ENCODE data around the gene YBX2.
"Not testable (repeated sequence)": the region's sequence is repeated elsewhere in the genome, so short reads cannot be mapped to it uniquely, and the experiment has no call there.

Gene YBX2

DNA sequence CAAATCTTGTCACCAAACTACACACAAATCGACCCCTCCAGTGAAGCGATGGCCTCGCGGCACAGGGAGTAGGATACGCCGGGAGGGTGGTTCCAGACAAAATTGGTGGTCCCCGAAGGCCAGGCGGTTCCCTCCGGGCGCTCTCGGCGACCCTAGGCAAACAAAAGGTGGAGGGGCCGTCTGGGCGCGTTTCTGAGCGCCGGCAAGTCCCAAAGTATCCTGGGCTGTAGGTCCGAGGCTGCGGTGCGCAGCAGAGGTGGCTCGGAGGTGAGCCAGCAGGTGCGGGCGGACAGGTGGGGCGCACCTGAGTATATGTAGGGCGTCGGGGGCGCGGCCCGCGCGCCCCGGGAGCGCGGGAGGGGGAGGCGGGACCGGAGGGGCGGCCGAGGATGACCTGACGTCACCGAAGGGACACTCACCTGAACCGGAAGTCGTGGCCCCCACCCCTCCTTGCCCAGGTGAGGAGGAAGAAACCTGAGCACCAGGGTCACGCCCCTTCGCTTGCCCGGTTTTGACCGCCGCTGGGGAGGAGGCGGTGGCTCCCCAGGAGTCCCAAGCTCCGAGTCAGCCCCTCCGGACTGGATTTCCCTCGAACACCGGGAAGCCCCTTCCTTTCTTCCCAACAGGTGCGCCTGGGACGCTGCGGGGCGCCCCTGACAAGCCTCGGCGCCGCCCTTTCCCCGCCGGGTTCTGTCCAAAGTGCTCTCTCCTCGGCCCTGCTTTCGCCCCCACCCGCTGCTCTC, 32.1 kb downstream of the YBX2 start, which contains the start of gene CLDN7:
TSS of gene CLDN7 (minus strand) at position 287 of the 743 bp plus-strand sequence. CDS start 435 bp downstream, outside the sequence.
- no peak for FAIRE-seq

DNA sequence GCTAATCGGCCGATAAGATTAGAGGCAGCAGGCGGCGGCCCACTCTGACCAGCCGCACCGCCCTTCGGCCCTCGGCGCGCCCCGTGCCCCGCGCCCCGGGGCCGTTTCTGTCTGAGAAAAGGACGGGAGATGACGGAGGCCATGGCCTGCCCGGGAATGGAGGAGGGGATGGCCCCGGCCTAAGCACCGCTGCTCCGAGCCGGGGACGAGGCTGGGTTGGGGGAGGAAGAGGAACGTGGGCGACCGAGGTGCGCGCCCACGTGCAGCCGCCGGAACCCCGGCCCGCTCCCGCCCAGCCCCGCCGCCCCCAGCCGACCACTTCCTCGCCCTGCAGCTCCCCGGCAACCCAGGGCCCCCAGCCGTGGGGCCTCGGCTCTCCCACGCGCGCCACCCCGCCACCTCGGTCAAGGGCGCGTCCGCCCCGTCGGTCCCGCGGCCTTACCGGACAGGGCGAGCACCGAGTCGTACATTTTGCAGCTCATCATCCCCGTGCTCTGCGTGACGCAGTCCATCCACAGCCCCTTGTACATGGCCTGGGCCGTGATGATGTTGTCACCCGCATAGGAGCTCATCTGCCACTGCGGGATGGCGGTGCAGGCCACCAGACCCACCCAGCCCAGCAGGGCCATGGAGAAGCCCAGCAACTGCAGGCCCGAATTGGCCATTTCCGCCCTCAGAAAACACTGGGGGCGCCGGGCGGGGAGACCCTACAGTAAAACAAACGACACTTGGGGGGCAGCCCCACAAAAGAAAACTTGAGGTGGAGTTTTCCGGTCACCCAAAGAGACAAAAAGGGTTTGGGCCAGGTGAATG, 32.9 kb downstream of the YBX2 start:
- no peak for FAIRE-seq

DNA sequence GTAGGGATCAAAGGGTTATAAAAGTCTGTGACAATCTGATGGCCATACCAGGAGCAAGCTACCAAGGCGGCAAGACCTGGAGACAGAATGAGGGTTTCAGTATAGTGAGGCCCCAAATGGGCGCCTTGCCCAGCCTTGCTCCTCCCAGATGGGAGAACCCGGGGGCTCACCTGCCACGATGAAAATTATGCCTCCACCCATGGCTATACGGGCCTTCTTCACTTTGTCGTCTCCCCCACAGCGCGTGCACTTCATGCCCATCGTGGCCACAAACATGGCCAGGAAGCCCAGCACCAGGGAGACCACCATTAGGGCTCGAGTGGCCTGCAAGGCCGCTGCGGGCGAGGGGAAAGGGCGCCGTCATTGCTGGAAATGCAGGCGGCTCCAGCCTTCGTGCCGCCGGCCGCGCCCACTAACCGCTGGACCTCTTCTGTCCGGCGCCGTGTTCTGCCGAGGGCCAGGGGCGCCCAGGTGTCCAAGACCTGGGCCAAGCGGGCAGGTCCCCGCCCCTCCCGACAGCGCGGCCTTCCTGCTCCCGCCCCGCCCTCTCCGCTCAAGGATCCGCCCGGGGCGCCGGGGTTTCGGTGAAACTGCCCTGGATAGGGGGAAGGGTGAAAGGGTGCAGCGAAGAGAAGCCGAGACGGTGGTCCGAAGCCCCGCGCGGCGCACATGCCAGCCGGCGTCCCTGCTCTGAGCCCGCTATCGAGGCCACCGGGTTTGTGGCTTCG, 33.6 kb downstream of the YBX2 start:
- FAIRE-seq = no peak

DNA sequence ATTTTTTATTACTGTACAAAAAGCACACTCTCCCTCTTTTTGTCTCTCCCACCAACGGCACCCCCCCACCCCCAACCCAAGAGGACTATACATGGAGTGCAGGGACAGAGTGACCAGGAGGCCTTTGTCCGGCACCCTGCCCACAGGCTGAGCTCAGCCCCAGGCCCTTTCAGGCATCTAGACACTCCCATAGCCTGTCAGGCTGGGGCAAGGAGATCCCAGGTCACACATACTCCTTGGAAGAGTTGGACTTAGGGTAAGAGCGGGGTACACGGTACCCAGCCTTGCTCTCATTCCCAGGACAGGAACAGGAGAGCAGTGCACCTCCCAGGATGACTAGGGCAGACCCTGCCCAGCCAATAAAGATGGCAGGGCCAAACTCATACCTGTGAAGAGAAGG, 34.3 kb downstream of the YBX2 start:
- no peak for FAIRE-seq

DNA sequence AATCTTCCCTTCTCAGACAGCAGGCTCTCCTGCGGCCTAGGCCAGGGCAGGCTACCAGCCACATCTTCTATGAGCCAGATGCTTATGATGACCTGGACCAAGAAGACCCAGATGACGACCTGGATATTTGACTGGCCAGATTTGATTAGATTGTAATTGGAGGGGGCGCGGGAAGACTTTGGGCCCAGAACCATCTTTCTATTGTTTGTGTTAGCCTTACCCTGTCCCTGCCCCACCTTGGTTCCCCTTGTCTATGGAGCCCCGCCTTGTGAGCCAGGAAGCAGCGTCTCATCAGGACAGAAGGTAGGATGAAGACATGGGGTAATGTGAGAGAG, 34.9 kb downstream of the YBX2 start:
- no peak for FAIRE-seq

DNA sequence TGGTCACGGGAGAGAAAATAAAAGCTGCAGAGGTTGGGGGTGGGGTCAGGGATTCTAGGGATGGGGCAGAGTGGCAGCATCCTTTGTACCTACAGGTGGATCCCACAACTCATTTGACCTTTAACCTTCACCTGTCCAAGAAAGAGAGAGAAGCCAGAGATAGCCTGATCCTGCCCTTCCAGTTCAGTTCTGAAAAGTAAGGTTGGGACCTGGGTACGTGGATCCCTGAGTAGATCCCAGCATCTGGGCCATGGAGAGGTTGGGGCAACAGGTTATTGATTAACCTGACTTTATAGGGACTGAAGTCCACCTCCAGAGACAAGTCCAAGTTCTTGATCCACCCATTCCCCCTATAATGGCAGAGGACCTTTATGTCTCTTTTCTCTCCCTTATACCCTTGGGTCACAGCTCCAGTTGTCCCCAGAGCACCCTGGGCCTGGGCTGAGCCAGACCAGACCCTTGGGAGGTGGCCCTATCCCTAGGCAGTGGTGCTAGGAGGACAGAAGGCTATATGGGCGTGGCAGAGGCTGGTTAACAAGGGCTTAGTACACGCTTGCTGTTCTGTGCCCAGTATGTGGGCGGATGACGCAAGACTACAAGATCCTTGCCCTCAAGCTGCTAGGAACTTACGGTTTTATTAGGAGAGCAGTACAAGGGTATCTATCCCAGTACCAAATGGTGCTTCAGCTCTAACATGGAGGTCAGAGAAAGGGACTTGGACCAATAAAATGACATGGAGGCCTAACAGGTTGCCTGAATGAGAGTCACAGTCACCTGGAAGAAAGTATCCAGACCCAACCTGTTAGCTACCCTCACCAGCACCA, 35.5 kb downstream of the YBX2 start:
- no peak for FAIRE-seq

DNA sequence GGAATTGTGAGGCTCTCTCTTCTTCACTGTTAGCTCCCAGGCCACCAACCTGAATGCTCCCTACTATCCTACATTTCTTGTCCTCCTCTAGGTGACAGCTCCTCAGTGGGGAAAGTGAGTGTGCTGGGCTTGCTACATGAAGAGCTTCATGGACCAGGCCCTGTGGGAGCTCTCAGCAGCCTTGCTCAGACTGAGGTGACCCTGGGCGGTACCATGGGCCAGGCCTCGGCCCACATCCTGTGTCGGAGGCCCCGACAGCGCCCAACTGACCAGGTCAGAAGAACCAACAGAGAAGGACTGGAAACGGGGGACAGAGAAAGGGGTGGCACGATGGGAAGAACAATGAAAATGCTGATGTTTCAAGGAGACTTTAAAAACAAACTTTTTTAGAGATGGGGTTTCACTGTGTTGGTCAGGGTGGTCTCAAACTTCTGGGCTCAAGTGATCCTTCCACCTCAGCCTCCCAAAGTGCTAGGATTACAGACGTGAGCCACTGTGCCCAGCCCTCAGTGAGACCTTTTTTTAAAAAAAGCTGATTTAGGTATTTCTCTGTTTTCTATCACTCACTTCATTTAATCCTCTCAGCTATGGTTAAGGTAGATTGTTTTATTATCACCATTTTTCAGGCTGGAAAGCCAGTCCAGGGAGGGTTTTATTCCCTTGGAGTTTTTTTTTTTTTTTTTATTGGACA, 37.5 kb downstream of the YBX2 start:
- FAIRE-seq = no peak

DNA sequence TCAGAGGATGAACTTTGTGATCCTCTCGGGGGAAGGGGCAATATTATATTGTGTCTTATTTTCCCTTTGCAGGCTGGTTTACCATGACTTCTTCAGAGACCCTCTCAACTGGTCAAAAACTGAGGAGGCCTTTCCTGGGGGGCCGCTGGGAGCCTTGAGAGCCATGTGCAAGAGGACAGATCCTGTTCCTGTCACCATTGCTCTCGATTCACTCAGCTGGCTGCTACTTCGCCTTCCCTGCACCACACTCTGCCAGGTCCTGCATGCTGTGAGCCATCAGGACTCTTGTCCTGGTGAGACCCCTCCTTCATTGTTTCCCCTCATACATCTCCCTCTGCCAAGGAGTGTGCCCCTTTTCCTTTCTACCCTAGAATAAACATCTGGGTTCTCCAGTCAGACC, 39.9 kb downstream of the YBX2 start:
- FAIRE-seq = no peak

DNA sequence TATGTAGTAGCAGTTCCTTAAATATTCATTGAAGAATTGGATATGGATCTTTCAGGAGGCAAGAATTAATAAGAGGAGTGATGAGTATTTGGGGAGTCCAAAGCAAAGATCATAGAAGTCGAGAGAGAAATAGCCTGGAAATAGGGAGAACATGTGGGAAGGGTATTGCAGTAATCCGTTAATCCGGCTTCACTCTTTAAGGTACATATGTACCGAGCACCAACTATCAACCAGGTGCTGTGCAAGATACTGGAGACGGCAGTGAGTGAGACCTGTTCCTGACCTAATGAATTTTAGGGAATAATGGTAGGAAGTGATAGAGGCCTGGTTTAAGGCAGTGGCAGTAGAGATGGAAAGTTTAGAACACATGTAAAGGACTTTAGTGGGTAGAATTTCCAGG, 41.4 kb downstream of the YBX2 start:
- FAIRE-seq = no peak

DNA sequence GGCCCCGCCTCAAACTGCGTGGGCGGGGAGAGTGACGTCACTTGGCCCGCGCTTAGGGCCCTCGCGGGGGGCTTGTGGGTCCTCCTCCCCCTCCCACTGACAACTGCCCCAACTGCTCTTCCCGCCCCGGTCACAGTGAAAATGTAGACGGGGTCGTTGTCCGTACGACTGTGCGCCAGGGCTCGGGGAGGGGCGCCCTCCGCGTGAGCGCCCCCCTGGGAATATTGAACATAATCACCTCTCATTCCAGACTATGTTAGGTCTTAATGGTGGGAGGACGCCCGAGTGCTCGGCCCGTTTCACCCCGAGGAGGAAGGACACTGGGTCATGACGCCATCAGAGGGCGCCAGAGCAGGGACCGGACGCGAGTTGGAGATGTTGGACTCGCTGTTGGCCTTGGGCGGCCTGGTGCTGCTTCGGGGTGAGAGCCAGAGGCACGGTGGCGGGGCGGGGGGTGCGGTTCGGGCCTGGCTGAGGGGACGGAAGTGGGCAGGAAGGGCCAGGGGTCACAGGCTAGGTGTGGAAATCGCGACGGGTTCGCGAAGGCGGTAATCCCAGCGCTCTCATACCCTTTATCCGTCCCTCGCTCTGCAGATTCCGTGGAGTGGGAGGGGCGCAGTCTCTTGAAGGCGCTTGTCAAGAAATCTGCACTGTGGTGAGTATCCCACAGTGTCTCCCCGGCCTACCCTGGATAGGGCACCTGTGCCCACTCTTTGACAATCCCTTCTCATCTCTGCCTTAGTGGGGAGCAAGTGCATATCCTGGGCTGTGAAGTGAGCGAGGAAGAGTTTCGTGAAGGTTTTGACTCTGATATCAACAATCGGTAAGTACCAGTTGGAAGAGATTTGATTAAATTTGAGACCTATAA, 42.0 kb downstream of the YBX2 start, which contains the start of gene ELP5:
TSS of gene ELP5 (plus strand) at position 40 of the 868 bp plus-strand sequence. CDS start at position 376, 336 bp downstream.
- no peak for FAIRE-seq

DNA sequence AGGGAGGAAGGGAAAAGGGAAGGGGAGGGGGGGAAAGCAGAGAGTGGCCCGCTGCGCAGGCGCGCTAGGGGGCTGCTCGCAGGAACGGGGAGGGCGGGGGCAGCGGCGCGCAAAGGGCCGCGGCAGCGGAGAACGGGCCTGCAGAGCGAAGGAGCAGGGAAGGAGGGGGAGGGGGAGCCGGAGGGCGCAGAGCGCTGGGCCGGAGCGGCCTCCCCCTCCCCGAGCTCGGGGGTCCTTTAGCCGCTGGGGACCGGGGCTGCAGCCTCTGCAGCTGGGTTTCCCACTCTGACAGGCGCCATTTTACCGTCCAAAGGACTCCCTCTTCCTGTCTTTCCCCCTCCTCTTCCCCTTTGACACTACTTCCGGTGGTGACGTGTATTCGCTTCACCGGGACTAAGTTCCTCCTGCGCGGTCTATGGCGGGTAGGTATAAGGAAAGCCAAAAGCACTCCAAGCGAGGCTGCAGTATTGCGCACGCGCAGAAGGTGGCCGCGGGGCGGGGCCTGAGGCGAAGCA, 42.7 kb downstream of the YBX2 start, which contains the start of gene CTDNEP1:
TSS of gene CTDNEP1 (minus strand) at position 74 of the 515 bp plus-strand sequence. CDS start 438 bp downstream, outside the sequence.
- peak; percentile 95 for FAIRE-seq

DNA sequence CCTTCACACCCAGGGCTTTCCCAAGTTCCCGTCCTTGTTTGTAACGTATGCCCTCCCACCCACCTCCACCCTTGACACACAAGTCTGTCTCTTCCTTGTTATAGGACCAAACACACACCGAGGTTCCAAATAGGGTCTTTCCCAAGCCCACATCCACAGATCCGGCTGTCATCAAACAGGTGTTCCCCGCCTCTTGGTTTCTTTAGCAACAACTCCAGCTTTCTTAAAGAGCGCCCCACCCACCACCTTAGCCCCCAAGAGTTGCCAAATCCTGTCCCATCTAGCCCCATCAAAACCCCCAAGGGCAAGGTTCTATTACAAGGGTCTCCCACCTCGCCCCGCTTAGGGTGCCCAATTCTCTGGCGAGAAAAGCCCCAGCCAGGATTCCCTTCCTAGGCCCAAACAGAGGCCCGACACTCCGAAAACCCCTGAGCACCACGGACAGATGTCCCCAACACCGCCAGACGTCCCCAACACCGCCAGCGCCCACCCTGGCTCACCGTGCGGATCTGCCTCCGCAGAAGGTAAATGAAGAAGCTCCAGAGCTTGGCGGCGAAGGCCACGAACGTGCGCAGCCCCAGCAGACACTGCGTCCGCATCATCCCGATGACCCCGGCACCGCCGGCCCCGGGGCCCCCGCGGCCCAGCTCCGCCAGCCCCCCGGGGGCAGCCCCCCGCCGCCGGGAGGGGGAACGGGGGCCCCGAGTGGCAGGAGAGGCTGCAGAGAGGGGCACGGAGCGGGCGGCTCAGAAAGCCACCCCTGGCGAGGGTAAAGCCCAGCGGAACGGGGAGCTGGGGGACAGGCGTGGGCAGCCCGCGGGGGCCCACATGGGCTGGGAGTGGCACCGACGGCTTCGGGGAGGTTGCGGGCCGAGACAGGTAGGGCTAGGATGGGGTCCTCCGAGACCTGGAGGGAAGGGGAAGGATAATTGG, 43.5 kb downstream of the YBX2 start:
- FAIRE-seq = no peak

DNA sequence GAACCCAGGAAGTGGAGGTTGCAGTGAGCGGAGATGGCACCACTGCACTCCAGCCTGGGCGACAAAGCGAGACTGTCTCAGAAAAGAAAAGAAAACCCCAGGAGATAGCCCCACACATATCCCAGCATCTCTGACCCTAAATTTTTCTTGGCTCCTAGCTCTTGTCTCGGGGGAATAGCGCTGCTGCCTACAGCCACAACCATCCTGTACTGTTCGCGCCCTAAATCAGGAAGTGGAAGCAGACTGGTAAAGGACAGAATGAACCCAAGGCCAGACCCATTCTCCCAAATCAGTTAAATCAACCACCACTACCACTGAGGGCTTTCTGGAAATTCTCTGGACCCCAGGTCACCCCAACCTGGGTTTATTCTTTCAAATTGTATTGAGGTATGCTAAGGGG, 44.6 kb downstream of the YBX2 start:
- FAIRE-seq = no peak

DNA sequence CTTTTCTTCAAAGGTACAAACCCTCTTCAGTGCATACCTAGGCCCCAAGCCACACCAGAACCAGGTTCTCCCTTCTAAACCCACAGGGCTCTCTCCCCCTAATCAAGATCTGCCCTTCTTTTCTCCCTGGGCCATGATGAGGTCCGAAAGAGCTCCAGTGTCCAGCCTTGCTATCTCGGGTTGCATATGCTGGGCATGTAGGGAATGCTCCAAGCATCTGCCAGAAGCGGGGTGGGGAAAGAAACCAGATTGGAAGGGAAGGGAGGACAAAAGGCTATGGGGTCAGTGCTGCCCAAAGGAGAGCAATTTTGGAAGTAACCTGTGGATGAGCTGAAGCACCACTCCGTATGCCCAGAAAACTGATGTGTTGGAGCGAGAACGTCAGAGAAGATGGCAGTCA, 45.2 kb downstream of the YBX2 start:
- no peak for FAIRE-seq

DNA sequence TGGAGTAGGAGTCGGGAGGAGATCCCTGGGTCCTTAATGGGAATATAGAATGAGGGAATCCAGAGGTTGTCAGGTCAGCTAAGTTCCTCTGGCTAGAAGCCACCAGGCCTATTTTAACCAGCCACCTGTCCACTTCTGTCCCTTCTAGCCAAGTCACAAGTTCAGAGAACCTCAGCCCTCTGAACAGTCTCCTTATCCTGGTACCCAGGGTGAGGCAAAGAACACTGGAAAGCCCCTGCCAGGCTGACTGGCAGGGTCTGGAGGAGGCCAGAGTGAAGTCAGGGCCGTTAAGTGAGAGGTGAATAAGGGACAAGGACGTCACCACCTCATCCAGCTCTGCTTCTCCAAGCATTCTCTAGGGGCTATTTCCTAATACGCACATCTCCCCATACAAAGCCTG, 45.6 kb downstream of the YBX2 start:
- FAIRE-seq = no peak

DNA sequence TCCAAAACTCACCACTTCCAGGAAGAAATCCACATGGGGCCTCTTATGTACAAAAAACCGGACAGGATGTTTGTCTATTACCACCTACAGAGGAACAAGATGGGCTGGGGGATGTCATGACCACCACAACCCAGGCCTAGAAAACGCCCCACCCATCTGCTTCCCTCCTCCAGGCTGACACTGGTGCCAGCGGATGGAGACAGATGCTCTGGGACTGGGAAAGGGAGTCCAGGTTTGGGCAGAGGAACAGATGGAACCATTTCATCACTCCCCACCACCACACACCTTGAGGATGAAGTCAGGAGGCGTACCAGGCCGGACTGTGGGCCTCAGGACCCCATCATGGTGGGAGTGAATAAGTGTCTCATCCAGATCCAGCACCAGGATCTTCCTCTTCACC, 47.7 kb downstream of the YBX2 start:
- FAIRE-seq = no peak

DNA sequence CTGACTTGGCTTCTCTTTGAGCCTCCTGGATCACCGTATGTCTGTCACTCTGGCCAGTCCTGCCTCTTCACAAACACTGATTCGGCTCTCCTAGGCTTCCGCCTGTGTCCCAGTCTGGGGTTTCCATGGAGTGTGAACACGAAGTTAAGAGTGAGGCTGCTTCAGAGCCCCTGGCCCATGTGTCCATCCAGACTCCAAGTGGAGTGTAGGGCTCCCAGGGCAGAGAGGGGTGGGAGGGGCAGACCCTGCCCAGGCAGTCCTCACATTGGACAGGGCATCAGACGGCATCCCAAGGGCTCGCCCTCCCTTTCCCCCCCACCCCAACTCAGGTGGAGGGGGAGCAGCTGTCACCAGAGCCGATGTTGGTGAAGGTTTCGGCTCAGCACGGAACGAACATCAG, 50.6 kb downstream of the YBX2 start:
- not testable (repeated sequence) for FAIRE-seq

DNA sequence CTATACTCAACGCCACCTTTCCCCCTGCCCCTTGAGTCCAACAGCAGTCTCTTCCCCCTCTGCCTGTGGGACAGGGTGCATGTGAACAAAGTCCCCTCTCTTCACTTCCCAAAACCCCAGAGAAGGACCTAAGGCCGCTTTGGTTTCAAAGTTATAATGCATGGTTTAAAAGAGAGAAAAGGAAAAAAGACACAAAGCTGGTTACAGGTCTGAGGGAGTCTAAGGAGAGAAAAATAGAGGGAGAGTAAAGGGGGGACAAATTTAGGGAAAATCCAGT, 51.0 kb downstream of the YBX2 start:
- no peak for FAIRE-seq

DNA sequence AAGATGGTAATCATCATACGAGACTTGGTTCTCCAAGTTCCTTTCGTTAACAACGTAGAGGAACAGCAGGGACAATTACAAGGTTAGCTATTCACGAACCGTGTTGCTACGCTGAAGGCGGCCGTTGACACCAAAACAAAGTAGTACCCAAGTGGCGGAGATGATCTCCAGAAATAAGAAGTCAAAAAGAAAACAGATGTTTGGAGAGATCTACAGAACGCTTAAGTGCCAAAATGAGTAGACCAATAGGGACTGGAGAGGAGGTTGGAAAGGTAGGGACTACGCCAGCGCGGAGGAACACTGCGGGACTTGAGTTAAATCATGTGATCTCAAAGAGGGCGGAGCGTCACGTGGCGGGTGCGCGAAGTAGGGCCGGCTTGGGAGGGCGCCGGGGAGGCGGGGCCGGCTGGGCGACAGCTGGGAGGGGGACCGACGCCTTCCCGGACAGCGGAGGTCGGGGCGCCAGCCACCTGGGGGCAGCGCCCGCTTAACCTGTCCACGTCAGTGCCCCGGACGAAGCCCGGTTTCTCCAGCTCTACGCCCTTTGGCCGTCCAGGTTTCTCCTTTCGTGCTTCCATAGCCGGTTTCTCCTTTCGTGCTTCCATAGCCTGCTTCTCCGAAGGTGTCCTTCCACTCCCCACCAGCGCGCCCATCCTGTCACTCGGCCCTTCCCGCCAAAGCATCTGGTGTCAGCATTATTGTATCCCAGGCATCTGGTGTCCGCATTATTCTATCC, 51.6 kb downstream of the YBX2 start:
- FAIRE-seq = no peak
